Smooth muscle cell of bladder (primary cell): ENCODE measurements around the gene COA5. TPM values are rescaled to one million over a fixed set of nuclear protein-coding genes. Genes with fewer than 3 reads are reported as not detected.

Experiments
- total RNA-seq: library from RNA; depleted of rRNA; stranded (reverse); fragments of >200 nt; gene quantifications from 2 replicates; pipeline ENCODE4 v1.2.3, GENCODE V29; 2014

Gene COA5, protein sequence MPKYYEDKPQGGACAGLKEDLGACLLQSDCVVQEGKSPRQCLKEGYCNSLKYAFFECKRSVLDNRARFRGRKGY
- total RNA-seq = 39.7 and 41.9 TPM in 2 replicates

GRCh38 chr2:98608116-98608961, at the start of gene COA5, which contains the start of gene UNC50:
Gene COA5 (minus strand): TSS chr2:98608512. CDS start chr2:98608405, 107 bp downstream.
Gene UNC50 (plus strand): TSS chr2:98608589. CDS start chr2:98609760, 1,171 bp downstream.

Other genes with a start within 250 kb of the COA5 start
- 25.6 and 31.4 TPM in 2 replicates for gene INPP4A, start 163.7 kb downstream of the COA5 start, total RNA-seq
- gene UNC50, start 77 bp upstream of the COA5 start, total RNA-seq = 50.8 and 68.7 TPM in 2 replicates
- 0.28 and 0.74 TPM in 2 replicates for gene MGAT4A, start 122.6 kb upstream of the COA5 start, total RNA-seq